Activated naive CD8-positive, alpha-beta T cell (primary cell): ENCODE data around the gene ANKRD11.
"Not testable (repeated sequence)": the region's sequence is repeated elsewhere in the genome, so short reads cannot be mapped to it uniquely, and the experiment has no call there.

Experiments
- H3K27ac Mint-ChIP-seq: one replicate; pipeline ENCODE4 v1.8.0; 2021; ENCODE audit warnings: mixed read lengths
- H3K27me3 Mint-ChIP-seq: one replicate; pipeline ENCODE4 v1.8.0; 2021; ENCODE audit warnings: mixed read lengths
- H3K36me3 Mint-ChIP-seq: one replicate; pipeline ENCODE4 v1.8.0; 2021; ENCODE audit warnings: mixed read lengths
- H3K4me1 Mint-ChIP-seq: one replicate; pipeline ENCODE4 v1.8.0; 2021; ENCODE audit warnings: low read depth, mixed read lengths
- H3K4me3 Mint-ChIP-seq: one replicate; pipeline ENCODE4 v1.8.0; 2021; ENCODE audit warnings: mild to moderate bottlenecking, mixed read lengths
- H3K9me3 Mint-ChIP-seq: one replicate; pipeline ENCODE4 v1.8.0; 2021; ENCODE audit warnings: low read depth, mixed read lengths

ANKRD11 gene

DNA sequence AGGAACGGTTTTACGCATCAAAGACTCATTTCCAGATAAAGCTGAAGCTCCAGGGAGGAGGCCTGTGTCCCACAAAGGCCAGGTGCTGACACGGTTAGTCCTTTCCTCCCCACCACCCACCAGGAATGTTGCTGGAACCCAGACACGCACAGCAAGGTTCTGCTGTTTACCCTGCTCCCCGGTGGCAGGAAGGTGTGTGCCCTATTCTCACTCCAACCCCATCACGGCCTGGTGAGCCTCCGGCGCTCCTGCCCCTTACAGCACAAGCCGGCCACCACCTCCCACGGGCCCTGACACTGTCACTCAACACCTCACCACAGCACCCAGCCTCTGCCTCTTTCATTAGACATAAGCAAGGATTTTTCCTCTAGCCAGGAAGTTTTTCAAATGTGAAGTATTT is 47.8 kb downstream of the ANKRD11 start:
- peak overlapping the region; percentile 60 for H3K4me3 Mint-ChIP-seq
- H3K27ac Mint-ChIP-seq = peak overlapping the region; percentile 82

DNA sequence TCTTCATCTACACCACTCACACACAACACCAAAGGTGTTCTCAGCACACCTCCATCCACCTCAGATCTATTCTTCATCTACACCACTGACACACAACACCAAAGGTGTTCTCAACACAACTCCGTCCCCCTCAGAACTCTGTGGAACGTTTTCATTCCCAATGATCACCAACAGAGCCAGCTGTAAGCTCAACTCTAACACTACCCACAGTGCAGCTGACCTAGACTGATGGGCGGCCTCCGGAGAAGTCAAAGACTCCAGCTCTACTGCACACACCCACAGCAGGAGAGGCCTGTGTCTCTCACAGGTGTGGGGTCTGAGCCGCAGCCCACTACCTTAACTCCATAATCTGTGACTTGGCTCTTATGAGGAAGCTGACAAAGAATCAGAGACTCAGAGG is 50.7 kb downstream of the ANKRD11 start:
- H3K9me3 Mint-ChIP-seq = no peaks in the 10 kb centered on the region
- H3K36me3 Mint-ChIP-seq = peaks cover 4% of the 10 kb centered on the region
- peak overlapping the region; percentile 93 for H3K27ac Mint-ChIP-seq
- no peaks in the 10 kb centered on the region for H3K27me3 Mint-ChIP-seq
- peaks cover 96% of the 10 kb centered on the region for H3K4me1 Mint-ChIP-seq
- peak overlapping the region; percentile 75 for H3K4me3 Mint-ChIP-seq

More for the DNA sequence above, 47.8 kb downstream of the ANKRD11 start:
- H3K4me1 Mint-ChIP-seq = peaks cover 96% of the 10 kb centered on the region
- H3K36me3 Mint-ChIP-seq = peaks cover 2% of the 10 kb centered on the region
- H3K9me3 Mint-ChIP-seq = no peaks in the 10 kb centered on the region
- H3K27me3 Mint-ChIP-seq = no peaks in the 10 kb centered on the region

DNA sequence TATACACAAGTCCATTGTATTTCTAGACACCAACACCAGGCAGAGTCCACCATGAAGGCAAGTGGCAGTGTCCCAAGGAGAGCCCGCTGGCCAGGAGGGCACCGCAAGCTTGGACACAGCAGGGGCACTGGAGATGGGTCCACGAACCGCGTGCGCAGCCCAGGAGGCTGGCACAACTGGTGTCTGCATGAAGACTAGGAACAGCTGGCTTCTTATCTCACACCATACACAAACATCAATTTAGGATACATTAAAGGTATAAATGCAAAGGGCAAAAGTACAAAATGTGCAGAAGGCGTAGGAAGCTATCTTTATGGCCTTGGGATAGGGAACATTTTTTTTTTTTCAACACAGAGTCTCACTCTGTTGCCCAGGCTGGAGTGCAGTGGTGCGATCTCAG is 52.4 kb downstream of the ANKRD11 start:
- no peaks in the 10 kb centered on the region for H3K27me3 Mint-ChIP-seq
- no peak overlapping the region for H3K4me3 Mint-ChIP-seq
- H3K9me3 Mint-ChIP-seq = no peaks in the 10 kb centered on the region
- H3K4me1 Mint-ChIP-seq = peaks cover 90% of the 10 kb centered on the region
- peaks cover 4% of the 10 kb centered on the region for H3K36me3 Mint-ChIP-seq
- H3K27ac Mint-ChIP-seq = peak overlapping the region; percentile 61

DNA sequence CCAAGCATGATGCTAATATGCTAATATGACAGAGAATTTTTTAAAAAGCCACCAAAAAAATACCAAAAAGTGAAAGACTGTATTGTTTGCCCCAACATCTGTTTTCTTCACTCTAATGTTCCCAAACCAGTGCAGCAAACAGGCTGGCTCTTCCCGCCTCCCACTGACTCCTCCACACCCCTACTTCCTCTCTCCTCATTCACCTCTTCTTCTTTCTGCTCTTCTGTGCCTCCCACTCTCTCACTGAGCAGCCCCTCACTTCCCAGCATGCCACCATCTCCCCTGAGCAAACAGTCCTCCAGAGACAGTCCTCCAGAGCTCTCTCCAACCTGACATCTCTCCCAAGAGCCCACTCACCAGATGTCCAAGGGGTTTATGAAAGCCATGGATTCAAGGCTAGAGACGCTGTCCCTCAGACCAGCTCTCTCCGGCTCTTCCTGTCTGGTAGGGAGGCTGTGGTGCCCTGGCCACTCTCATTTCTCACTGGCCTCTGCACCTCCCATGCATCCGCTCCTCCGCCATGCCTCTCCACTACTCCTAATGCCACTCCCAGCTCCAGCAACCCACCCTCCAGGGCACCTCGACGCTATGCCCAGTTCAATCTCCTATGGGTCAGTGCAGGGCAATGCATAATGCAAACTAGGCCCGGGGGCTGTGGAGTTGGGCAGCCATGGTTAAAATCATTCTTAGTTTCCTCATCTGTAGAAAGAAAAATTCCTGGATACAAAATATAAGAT is 52.9 kb downstream of the ANKRD11 start:
- Mint-ChIP-seq H3K4me1 (peaks cover 85% of the 10 kb centered on the region), H3K27ac (peak overlapping the region; percentile 61), H3K4me3 (peak overlapping the region; percentile 21), H3K27me3 (no peaks in the 10 kb centered on the region), H3K9me3 (no peaks in the 10 kb centered on the region), H3K36me3 (peaks cover 4% of the 10 kb centered on the region)

DNA sequence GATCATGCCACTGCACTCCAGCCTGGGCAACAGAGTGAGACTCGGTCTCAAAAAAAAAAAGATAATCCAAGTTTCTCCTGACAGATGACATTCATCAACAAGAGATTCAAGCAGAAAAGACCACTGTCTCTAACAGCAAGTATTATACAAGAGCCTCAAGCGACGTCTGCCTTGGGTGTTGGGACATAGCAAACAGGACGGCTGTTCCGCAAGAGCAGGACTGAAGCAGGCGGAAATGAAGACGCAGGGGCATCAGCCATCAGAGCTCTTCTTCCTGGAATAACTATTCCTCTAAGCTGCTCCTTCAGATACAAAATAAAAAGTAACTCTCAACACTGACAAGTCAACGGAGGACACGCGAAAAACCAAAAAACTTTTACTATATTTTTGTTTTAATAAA is 54.0 kb downstream of the ANKRD11 start:
- peak overlapping the region; percentile 56 for H3K27ac Mint-ChIP-seq
- H3K36me3 Mint-ChIP-seq = peaks cover 4% of the 10 kb centered on the region
- H3K4me3 Mint-ChIP-seq = peak overlapping the region; percentile 81
- no peaks in the 10 kb centered on the region for H3K27me3 Mint-ChIP-seq
- no peaks in the 10 kb centered on the region for H3K9me3 Mint-ChIP-seq
- peaks cover 76% of the 10 kb centered on the region for H3K4me1 Mint-ChIP-seq

DNA sequence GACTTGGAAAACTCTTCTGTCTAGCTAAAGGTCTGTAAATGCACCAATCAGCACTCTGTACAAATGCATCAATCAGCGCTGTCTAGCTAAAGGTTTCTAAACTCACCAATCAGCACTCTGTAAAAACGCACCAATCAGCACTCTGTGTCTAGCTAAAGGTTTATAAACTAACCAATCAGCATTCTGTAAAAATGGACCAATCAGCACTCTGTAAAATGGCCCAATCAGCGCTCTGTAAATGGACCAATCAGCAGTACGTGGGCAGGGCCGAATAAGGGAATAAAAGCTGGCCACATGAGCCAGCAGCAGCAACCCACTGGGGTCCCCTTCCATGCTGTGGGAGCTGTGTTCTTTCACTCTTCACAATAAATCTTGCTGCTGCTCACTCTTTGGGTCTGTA is 55.3 kb downstream of the ANKRD11 start:
- peaks cover 63% of the 10 kb centered on the region for H3K4me1 Mint-ChIP-seq

DNA sequence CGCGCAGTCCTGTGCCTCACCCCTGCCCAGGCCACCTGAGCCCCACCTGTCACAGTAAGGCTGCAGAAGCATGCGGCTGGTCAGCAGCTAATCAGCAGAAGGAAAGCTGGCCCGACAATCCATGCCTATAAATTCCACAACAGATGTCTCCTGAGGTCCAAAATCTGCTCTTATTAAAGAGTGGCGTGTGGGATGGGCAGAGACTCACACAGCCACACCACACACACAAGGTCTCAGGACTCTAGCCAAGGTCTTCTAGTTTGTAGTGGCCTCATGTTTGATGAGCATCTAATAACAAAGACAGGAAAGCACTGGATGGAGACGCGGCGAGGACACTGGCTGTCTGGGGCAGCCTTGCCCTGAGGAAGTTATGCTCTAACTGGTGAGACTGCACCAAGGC is 55.9 kb downstream of the ANKRD11 start:
- Mint-ChIP-seq H3K27ac (no peak overlapping the region), H3K36me3 (peaks cover 4% of the 10 kb centered on the region), H3K27me3 (no peaks in the 10 kb centered on the region), H3K9me3 (no peaks in the 10 kb centered on the region), H3K4me3 (peak overlapping the region; percentile 81), H3K4me1 (peaks cover 58% of the 10 kb centered on the region)

More for the DNA sequence above, 55.3 kb downstream of the ANKRD11 start:
- H3K9me3 Mint-ChIP-seq, H3K36me3 Mint-ChIP-seq, H3K27me3 Mint-ChIP-seq: not testable (repeated sequence)
- peak overlapping the region; percentile 56 for H3K27ac Mint-ChIP-seq
- H3K4me3 Mint-ChIP-seq = peak overlapping the region; percentile 81

DNA sequence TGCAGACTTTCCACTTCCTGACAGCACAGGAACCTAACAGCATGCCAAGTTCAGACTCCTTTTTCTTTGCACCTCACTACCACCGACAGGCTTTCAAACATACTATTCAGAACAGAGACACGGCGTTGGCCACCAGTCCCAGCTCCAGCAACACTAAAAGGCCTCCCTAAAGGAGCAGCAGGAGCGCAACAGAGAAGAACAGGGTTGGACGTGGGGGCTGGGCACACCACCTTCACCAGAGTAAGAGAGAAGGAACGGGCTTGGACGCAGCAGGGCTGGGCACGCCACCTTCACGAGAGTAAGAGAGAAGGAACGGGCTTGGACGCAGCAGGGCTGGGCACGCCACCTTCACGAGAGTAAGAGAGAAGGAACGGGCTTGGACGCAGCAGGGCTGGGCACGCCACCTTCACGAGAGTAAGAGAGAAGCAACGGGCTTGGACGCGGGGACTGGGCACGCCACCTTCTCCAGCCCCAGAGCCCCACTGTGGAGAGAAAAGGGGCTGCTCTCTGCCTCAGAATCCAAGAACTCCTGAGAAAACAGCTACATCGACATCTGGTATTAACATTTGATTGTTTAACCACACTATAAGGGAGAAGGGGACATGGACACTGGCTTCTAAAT is 56.9 kb downstream of the ANKRD11 start:
- H3K36me3 Mint-ChIP-seq, H3K27ac Mint-ChIP-seq, H3K27me3 Mint-ChIP-seq, H3K9me3 Mint-ChIP-seq: not testable (repeated sequence)
- H3K4me1 Mint-ChIP-seq = peaks cover 48% of the 10 kb centered on the region
- peak overlapping the region; percentile 81 for H3K4me3 Mint-ChIP-seq

DNA sequence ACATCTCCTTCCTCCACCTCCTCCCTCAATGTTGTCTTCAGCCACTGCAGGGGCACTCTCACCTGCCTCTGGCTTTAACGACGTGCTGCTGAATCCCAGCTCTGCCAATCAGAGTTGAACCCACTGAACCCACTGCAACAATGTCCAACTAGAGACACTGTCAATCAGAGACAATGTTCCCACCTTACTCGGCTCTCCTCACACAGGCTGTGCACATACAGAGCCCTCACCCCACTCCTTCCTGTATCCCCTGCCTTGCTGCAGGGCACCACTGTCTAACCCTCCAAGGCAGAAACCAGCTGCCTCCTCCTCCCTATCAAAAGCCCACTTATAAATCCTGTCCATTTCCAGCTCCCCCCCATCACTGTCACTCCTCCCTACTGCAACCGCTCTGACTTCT is 58.7 kb downstream of the ANKRD11 start:
- H3K9me3 Mint-ChIP-seq = no peaks in the 10 kb centered on the region
- H3K4me3 Mint-ChIP-seq = no peak overlapping the region

DNA sequence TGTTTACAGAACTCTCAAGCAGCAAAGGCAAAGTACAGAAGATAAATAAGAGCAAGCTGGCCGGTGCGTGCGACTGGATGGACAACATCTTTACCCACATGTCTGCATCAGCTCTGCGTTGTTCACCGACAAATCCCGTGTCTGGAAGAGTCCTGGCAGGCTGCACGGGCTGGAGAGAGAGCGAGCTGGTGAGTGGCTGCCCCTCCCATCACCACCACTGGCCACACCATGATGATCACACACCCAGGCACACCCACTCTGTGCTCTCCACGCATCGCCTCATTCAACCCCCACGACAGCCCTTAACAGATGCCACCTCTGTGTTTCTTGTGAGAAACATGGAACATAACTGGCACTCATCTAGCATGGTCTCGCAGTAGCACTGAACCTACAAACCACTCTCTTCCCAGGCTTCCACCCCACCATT is 59.2 kb downstream of the ANKRD11 start:
- H3K9me3 Mint-ChIP-seq = no peaks in the 10 kb centered on the region
- peak overlapping the region; percentile 55 for H3K27ac Mint-ChIP-seq
- H3K36me3 Mint-ChIP-seq = peaks cover 2% of the 10 kb centered on the region
- H3K27me3 Mint-ChIP-seq = no peaks in the 10 kb centered on the region
- peaks cover 40% of the 10 kb centered on the region for H3K4me1 Mint-ChIP-seq
- no peak overlapping the region for H3K4me3 Mint-ChIP-seq

More for the DNA sequence above, 58.7 kb downstream of the ANKRD11 start:
- H3K27me3 Mint-ChIP-seq = no peaks in the 10 kb centered on the region
- no peak overlapping the region for H3K27ac Mint-ChIP-seq
- peaks cover 2% of the 10 kb centered on the region for H3K36me3 Mint-ChIP-seq
- peaks cover 39% of the 10 kb centered on the region for H3K4me1 Mint-ChIP-seq

DNA sequence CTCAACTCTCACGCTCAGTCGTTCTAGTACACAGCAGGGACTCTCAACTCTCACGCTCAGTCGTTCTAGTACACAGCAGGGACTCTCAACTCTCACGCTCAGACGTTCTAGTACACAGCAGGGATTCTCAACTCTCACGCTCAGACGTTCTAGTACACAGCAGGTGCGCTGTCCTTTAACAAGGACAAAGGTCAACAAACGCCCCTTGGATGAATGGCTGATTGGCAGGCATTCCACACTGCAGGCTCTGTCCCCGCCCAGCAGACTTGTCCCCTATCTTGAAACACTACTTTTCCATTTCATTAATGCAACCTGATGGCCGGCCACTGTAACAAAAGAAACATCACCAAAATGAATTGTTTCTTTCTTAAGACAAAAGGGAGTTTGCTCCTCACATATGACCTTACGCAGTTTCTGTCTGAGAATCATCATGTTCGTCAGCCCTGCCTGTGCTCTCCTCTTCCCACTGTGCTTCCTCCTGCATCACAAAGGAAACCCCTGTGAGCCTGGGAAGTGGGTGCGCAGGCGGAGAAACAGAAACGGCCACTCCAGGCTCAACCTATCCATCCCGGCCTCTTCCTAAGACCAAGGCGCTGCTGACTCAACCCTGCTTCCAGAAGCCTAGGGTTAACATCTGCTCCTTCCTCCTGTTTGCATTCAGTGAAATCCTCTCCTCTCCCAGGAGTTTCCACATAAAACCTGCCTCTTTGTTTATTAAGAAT is 59.8 kb downstream of the ANKRD11 start:
- H3K4me3 Mint-ChIP-seq = no peak overlapping the region
- H3K9me3 Mint-ChIP-seq = no peaks in the 10 kb centered on the region
- peaks cover 40% of the 10 kb centered on the region for H3K4me1 Mint-ChIP-seq
- peaks cover 2% of the 10 kb centered on the region for H3K36me3 Mint-ChIP-seq
- no peaks in the 10 kb centered on the region for H3K27me3 Mint-ChIP-seq
- H3K27ac Mint-ChIP-seq = peak overlapping the region; percentile 55

DNA sequence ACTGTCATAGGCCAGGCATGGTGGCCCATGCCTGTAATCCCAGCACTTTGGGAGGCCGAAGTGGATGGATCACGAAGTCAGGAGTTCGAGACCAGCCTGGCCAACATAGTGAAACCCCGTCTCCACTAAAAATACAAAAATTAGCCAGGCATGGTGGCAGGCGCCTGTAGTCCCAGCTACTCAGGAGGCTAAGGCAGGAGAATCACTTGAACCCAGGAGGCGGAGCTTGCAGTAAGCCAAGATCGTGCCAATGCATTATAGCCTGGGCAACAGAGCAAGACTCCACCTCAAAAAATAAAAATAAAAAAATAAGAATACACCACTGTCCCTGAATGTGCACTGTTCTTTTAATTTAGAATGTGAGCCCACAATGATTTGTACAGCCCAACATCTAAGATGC is 61.8 kb downstream of the ANKRD11 start:
- not testable (repeated sequence) for H3K4me3 Mint-ChIP-seq, H3K27me3 Mint-ChIP-seq, H3K27ac Mint-ChIP-seq, H3K36me3 Mint-ChIP-seq, H3K9me3 Mint-ChIP-seq
- peaks cover 39% of the 10 kb centered on the region for H3K4me1 Mint-ChIP-seq

DNA sequence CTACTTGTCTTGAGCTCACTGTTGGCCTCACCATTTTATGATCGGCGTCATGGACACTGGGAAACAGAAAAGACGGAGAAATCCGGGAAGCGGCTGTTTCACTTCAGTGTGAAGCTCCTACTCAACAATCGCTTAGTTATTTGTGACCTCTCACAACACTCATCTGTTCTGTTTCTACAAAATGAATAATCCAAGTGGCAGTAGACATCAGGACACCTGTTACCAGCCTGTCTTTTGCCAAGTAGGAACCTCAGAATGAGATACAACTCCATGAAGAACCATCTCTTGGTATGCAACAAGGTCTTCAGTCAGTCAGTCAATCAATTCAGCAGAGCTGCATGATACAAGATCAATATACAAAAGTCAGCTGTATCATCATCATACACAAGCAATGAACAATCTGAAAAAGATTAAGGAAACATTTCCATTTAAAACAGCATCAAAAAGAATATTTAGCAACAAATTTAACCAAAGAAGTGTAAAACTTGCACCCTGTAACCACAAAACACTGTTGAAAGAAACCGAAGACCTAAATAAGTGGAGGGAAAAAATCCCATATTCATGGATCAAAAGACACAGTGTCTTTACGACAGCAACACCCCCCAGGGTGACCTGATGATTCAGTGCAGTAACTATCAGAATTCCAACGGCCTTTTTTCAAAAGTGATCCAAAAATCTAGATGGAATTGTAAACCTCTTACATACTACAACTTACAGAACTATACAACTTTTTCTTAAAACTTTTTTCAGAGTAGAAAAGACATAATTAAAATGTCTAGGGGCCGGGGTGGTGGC is 63.4 kb downstream of the ANKRD11 start:
- H3K4me3 Mint-ChIP-seq = no peak overlapping the region
- H3K9me3 Mint-ChIP-seq = no peaks in the 10 kb centered on the region
- H3K27ac Mint-ChIP-seq = peak overlapping the region; percentile 90
- H3K27me3 Mint-ChIP-seq = no peaks in the 10 kb centered on the region
- H3K4me1 Mint-ChIP-seq = peaks cover 55% of the 10 kb centered on the region
- peaks cover 2% of the 10 kb centered on the region for H3K36me3 Mint-ChIP-seq

DNA sequence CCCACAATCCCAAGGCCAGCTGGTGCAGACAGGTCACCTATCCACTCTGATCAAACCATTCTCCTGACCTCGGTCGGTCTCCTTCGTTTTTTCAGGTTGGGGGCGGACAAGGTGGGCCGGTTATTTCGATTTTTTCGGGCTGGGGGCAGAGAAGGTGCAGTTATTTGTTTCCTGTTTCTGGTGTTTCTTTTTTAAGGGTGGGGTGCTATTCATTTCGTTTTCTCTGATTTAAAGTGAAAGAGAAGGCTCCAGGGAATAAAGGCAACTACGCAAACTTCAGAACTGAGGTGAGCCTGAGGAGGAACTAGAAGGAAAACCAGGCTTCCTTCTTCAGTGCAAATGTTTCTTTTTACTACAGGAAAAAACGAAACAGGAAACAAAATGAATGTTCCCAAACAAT is 64.8 kb downstream of the ANKRD11 start:
- peaks cover 2% of the 10 kb centered on the region for H3K36me3 Mint-ChIP-seq
- peak overlapping the region; percentile 20 for H3K4me3 Mint-ChIP-seq
- peak overlapping the region; percentile 73 for H3K27ac Mint-ChIP-seq
- H3K4me1 Mint-ChIP-seq = peaks cover 62% of the 10 kb centered on the region
- H3K27me3 Mint-ChIP-seq = no peaks in the 10 kb centered on the region
- H3K9me3 Mint-ChIP-seq = no peaks in the 10 kb centered on the region
